Measurements from ENCODE around the gene VAC14.
"Not testable (repeated sequence)": the region's sequence is repeated elsewhere in the genome, so short reads cannot be mapped to it uniquely, and the experiment has no call there.

Gene VAC14

GRCh38 chr16:70646260-70647241 is 154.4 kb downstream of the VAC14 start, which contains the start of gene IL34:
Gene IL34, plus strand, starts transcription at chr16:70646559. Its CDS starts 389 bp downstream, at chr16:70646948.
- no peaks in the 10 kb centered on the region for H3K36me3 ChIP-seq (ENCODE audit: control insufficient read depth, insufficient read depth, low read length, severe bottlenecking)
- no peak within 1 kb of the TSS for H3K4me3 ChIP-seq (ENCODE audit: low read length)
- H3K9me3 ChIP-seq (ENCODE audit: control insufficient read depth, low read length) = no peaks in the 10 kb centered on the region
- H3K27me3 ChIP-seq (replicated peaks; ENCODE audit: control insufficient read depth, insufficient read depth, low read length) = no peaks in the 10 kb centered on the region
- H3K4me1 ChIP-seq (ENCODE audit: control insufficient read depth, insufficient read depth, low read length) = no peaks in the 10 kb centered on the region
- DNase-seq (ENCODE audit: low read depth) = no peak
- H3K9ac ChIP-seq (ENCODE audit: low read length) = no peak within 1 kb of the TSS

- no peak overlapping the region for H3K9ac ChIP-seq (ENCODE audit: low read length)
These were observed 156.0 kb downstream of the VAC14 start for GRCh38 chr16:70644763-70645597.

GRCh38 chr16:70643264-70643663 is 157.7 kb downstream of the VAC14 start:
- DNase-seq (ENCODE audit: low read depth); H3K27me3 ChIP-seq (replicated peaks; ENCODE audit: control insufficient read depth, insufficient read depth, low read length); H3K9ac ChIP-seq (ENCODE audit: low read length); H3K4me3 ChIP-seq (ENCODE audit: low read length); H3K36me3 ChIP-seq (ENCODE audit: control insufficient read depth, insufficient read depth, low read length, severe bottlenecking); H3K9me3 ChIP-seq (ENCODE audit: control insufficient read depth, low read length): not testable (repeated sequence)
- peaks cover 14% of the 10 kb centered on the region for H3K4me1 ChIP-seq (ENCODE audit: control insufficient read depth, insufficient read depth, low read length)

More at GRCh38 chr16:70644763-70645597, 156.0 kb downstream of the VAC14 start:
- Histone ChIP-seq H3K4me3 (ENCODE audit: low read length) (no peak overlapping the region), H3K36me3 (ENCODE audit: control insufficient read depth, insufficient read depth, low read length, severe bottlenecking) (no peaks in the 10 kb centered on the region), H3K4me1 (ENCODE audit: control insufficient read depth, insufficient read depth, low read length) (peaks cover 1% of the 10 kb centered on the region), H3K9me3 (ENCODE audit: control insufficient read depth, low read length) (no peaks in the 10 kb centered on the region), H3K27me3 (replicated peaks; ENCODE audit: control insufficient read depth, insufficient read depth, low read length) (no peaks in the 10 kb centered on the region)
- no peak for DNase-seq (ENCODE audit: low read depth)

GRCh38 chr16:70642633-70643032 is 158.3 kb downstream of the VAC14 start:
- no peak for DNase-seq (ENCODE audit: low read depth)
- Histone ChIP-seq H3K27me3 (replicated peaks; ENCODE audit: control insufficient read depth, insufficient read depth, low read length) (no peaks in the 10 kb centered on the region), H3K9me3 (ENCODE audit: control insufficient read depth, low read length) (no peaks in the 10 kb centered on the region), H3K4me1 (ENCODE audit: control insufficient read depth, insufficient read depth, low read length) (peaks cover 14% of the 10 kb centered on the region), H3K9ac (ENCODE audit: low read length) (no peak overlapping the region), H3K4me3 (ENCODE audit: low read length) (no peak overlapping the region), H3K36me3 (ENCODE audit: control insufficient read depth, insufficient read depth, low read length, severe bottlenecking) (no peaks in the 10 kb centered on the region)

GRCh38 chr16:70638814-70639792 is 161.9 kb downstream of the VAC14 start:
- peak; percentile 40 for DNase-seq (ENCODE audit: low read depth)
- H3K4me3 ChIP-seq (ENCODE audit: low read length) = peak overlapping the region; percentile 20
- no peaks in the 10 kb centered on the region for H3K36me3 ChIP-seq (ENCODE audit: control insufficient read depth, insufficient read depth, low read length, severe bottlenecking)
- H3K9me3 ChIP-seq (ENCODE audit: control insufficient read depth, low read length) = no peaks in the 10 kb centered on the region
- H3K27me3 ChIP-seq (replicated peaks; ENCODE audit: control insufficient read depth, insufficient read depth, low read length) = no peaks in the 10 kb centered on the region
- peak overlapping the region; percentile 30 for H3K9ac ChIP-seq (ENCODE audit: low read length)
- peaks cover 22% of the 10 kb centered on the region for H3K4me1 ChIP-seq (ENCODE audit: control insufficient read depth, insufficient read depth, low read length)
